GM18526 (cell line): Measurements from ENCODE around the gene PLD6.

Experiments
- POLR2A ChIP-seq: IDR thresholded peaks from 3 replicates; pipeline ENCODE4 v1.6.1; 2011; ENCODE audit not compliant: insufficient read length; ENCODE audit errors: extremely low read depth

PLD6 gene

GRCh38 chr17:17214646-17215436, 8.7 kb upstream of the PLD6 start:
- TF ChIP-seq POLR2A, result no peak

GRCh38 chr17:17213775-17214174, 7.6 kb upstream of the PLD6 start:
- TF ChIP-seq POLR2A, result no peak

GRCh38 chr17:17207998-17208397, 1.9 kb upstream of the PLD6 start:
- TF ChIP-seq POLR2A, result no peak

- no peak for TF ChIP-seq POLR2A
These were observed 791 bp upstream of the PLD6 start for GRCh38 chr17:17206913-17207335.

- TF ChIP-seq POLR2A, result peak; percentile 34
These were observed 587 bp downstream of the PLD6 start for GRCh38 chr17:17205368-17206123.

GRCh38 chr17:17204635-17205231, 1.4 kb downstream of the PLD6 start:
- TF ChIP-seq POLR2A, result no peak

- TF ChIP-seq POLR2A, result no peak
These were observed 2.0 kb downstream of the PLD6 start for GRCh38 chr17:17204041-17204591.

- no peak for TF ChIP-seq POLR2A
These were observed 2.9 kb downstream of the PLD6 start for GRCh38 chr17:17203173-17203730.

GRCh38 chr17:17201907-17202306, 4.2 kb downstream of the PLD6 start:
- TF ChIP-seq POLR2A, result no peak

GRCh38 chr17:17201271-17201670, 4.9 kb downstream of the PLD6 start:
- TF ChIP-seq POLR2A, result no peak

GRCh38 chr17:17200831-17201230, 5.3 kb downstream of the PLD6 start:
- TF ChIP-seq POLR2A, result no peak

- no peak for TF ChIP-seq POLR2A
These were observed 5.8 kb downstream of the PLD6 start for GRCh38 chr17:17200311-17200710.

GRCh38 chr17:17198281-17198680, 7.9 kb downstream of the PLD6 start:
- no peak for TF ChIP-seq POLR2A

GRCh38 chr17:17196776-17197175, 9.4 kb downstream of the PLD6 start:
- TF ChIP-seq POLR2A, result no peak

GRCh38 chr17:17191961-17192381, 14.2 kb downstream of the PLD6 start:
- TF ChIP-seq POLR2A, result no peak
